RWPE2 (cell line): ENCODE measurements around the gene ADRA2C.

Experiments used
- ATAC-seq: fragments of 200-7000 bp; cut with Tn5 transposase; 3 replicates; pipeline ENCODE4 v1.9.1; 2021; ENCODE audit warnings: low read depth
- DNase-seq: peaks from one replicate; pipeline ENCODE4 v3.0.0-alpha.2; 2020; ENCODE audit warnings: low spot score
- H3K27ac ChIP-seq: fragments of 450-650 bp; 2 replicates; pipeline ENCODE4 v1.5.1; 2017; ENCODE audit warnings: mild to moderate bottlenecking; ENCODE audit not compliant: poor library complexity, severe bottlenecking
- H3K27me3 ChIP-seq: fragments of 250-450 bp; sonication (Bioruptor Pico); 2 replicates; pipeline ENCODE4 v1.5.1; 2021; ENCODE audit warnings: mild to moderate bottlenecking, moderate library complexity; ENCODE audit not compliant: insufficient read depth, poor library complexity, severe bottlenecking
- H3K36me3 ChIP-seq: fragments of 250-450 bp; sonication (Bioruptor Pico); 2 replicates; pipeline ENCODE4 v1.5.1; 2020; ENCODE audit warnings: low read depth, mild to moderate bottlenecking, moderate library complexity
- H3K4me1 ChIP-seq: fragments of 250-450 bp; sonication (Bioruptor Pico); 2 replicates; pipeline ENCODE4 v1.5.1; 2021; ENCODE audit warnings: mild to moderate bottlenecking, moderate library complexity; ENCODE audit not compliant: insufficient read depth, poor library complexity, severe bottlenecking
- H3K4me3 ChIP-seq: fragments of 250-450 bp; sonication (Bioruptor Pico); 2 replicates; pipeline ENCODE4 v1.5.1; 2021; ENCODE audit warnings: mild to moderate bottlenecking, moderate library complexity; ENCODE audit not compliant: severe bottlenecking
- H3K9me3 ChIP-seq: fragments of 250-450 bp; sonication (Bioruptor Pico); 2 replicates; pipeline ENCODE4 v1.5.1; 2021; ENCODE audit warnings: mild to moderate bottlenecking, moderate library complexity; ENCODE audit not compliant: severe bottlenecking
- CTCF ChIP-seq: fragments of 450-650 bp; IDR thresholded peaks from one replicate; pipeline ENCODE4 v1.5.1; 2017; ENCODE audit warnings: mild to moderate bottlenecking, moderate library complexity; ENCODE audit not compliant: poor library complexity, severe bottlenecking

ADRA2C gene

GRCh38 chr4:3759236-3759635 lies 6.9 kb upstream of the ADRA2C start:
- TF ChIP-seq CTCF: no peak
- Histone ChIP-seq H3K36me3 (no peaks in the 10 kb centered on the region), H3K4me3 (no peak overlapping the region), H3K4me1 (no peaks in the 10 kb centered on the region), H3K27ac (no peak overlapping the region), H3K9me3 (no peaks in the 10 kb centered on the region), H3K27me3 (peaks cover 3% of the 10 kb centered on the region)
- ATAC-seq (0 out of 3 replicates have a peak, but pooled peaks have one; percentile 50), DNase-seq (no peak)

- no peak for TF ChIP-seq CTCF
- no peaks in the 10 kb centered on the region for H3K36me3 ChIP-seq
- H3K9me3 ChIP-seq: no peaks in the 10 kb centered on the region
- no peak overlapping the region for H3K27ac ChIP-seq
- ATAC-seq: no peak
- peaks cover 14% of the 10 kb centered on the region for H3K27me3 ChIP-seq
- no peaks in the 10 kb centered on the region for H3K4me1 ChIP-seq
- no peak for DNase-seq
- no peak overlapping the region for H3K4me3 ChIP-seq
Measured at GRCh38 chr4:3760346-3760745, 5.8 kb upstream of the ADRA2C start.

- Histone ChIP-seq H3K9me3 (no peaks in the 10 kb centered on the region), H3K4me3 (no peak overlapping the region), H3K27ac (no peak overlapping the region), H3K27me3 (peaks cover 15% of the 10 kb centered on the region), H3K4me1 (no peaks in the 10 kb centered on the region), H3K36me3 (no peaks in the 10 kb centered on the region)
- DNase-seq (no peak), ATAC-seq (no peak)
- no peak for TF ChIP-seq CTCF
Measured at GRCh38 chr4:3760841-3761240, 5.3 kb upstream of the ADRA2C start.

- DNase-seq (no peak), ATAC-seq (no peak)
- Histone ChIP-seq H3K36me3 (no peaks in the 10 kb centered on the region), H3K4me3 (no peak overlapping the region), H3K27ac (no peak overlapping the region), H3K4me1 (no peaks in the 10 kb centered on the region), H3K27me3 (peaks cover 22% of the 10 kb centered on the region), H3K9me3 (no peaks in the 10 kb centered on the region)
- TF ChIP-seq CTCF: no peak
Measured at GRCh38 chr4:3762264-3762663, 3.9 kb upstream of the ADRA2C start.

GRCh38 chr4:3762753-3763549 lies 3.2 kb upstream of the ADRA2C start:
- Histone ChIP-seq H3K27ac (no peak overlapping the region), H3K4me3 (no peak overlapping the region), H3K9me3 (no peaks in the 10 kb centered on the region), H3K27me3 (peaks cover 27% of the 10 kb centered on the region), H3K36me3 (no peaks in the 10 kb centered on the region), H3K4me1 (no peaks in the 10 kb centered on the region)
- no peak for ATAC-seq
- DNase-seq: no peak
- TF ChIP-seq CTCF: no peak
